ENCODE data around the gene RERE. TPM values are rescaled to one million over a fixed set of nuclear protein-coding genes. Genes with fewer than 3 reads are reported as not detected.

The RERE gene
- polyA plus RNA-seq, 1 of the 3 experiments (the other 2 are of a cell fraction), result 8.1 TPM

DNA sequence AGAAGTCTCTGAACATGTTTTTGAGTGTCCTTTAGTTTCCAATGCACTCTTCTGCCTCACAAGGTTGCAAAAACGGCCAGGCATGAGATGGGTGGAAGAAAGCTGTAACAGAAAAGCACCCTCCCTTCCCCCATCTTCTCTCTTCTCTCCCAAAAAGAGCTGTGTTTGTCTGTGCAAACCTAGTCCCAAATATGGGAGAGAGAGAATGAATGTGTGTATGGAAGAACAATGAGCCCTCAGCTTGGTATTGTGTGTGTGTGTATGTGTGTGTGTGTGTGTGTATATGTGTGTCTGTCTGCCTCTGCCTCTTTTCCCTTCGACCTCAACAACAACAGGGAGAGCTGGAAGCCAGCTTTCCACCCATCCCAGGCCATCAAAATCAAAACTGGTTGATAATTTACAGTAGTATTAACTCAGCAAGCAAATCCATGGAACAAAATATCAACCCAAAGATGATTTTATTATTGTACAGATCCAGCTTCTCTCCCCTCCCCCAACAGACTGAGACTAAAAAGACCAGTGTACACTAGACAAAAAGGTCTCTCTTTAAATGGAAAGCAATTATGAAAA is 1.8 kb downstream of the RERE start (continued):
- no peak for TF ChIP-seq CTCF (IDR thresholded peaks at IDR 0.05)
- TF ChIP-seq RCOR1 (IDR thresholded peaks at IDR 0.05; ENCODE audit: low read length), result no peak
- no peak for TF ChIP-seq TAF1 (IDR thresholded peaks at IDR 0.05; ENCODE audit: borderline replicate concordance, low read depth, low read length)
- no peak for TF ChIP-seq JUND (IDR thresholded peaks at IDR 0.05)
- TF ChIP-seq PBX3 (IDR thresholded peaks at IDR 0.05), result no peak
- no peak for TF ChIP-seq SMC3 (IDR thresholded peaks at IDR 0.05; ENCODE audit: low read depth, low read length)

DNA sequence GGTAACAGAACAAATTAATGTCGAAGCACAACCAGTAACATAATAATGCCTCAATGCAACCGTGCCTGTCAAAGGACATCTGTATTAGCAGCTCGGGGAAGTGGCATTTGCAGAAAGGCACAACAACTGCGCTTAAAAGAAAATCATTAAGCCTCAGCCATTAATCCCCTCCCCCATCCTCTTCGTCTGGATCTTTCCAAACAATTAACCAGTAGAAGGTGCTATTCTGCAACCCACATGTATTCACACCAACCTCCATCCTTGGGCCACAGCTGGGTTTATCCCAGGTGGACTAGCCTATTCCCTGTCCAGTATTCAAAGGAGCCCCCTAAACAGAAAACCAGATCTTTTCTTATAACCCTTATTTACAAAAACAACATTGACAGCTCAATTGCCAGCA is 2.6 kb downstream of the RERE start:
- H3K4me2 ChIP-seq, result peak overlapping the region; percentile 95; the same call in 1 of the 2 replicates
- peak; percentile 33 for DNase-seq
- no peaks in the 10 kb centered on the region; the same call in 1 of the 2 replicates for H4K20me1 ChIP-seq (ENCODE audit: insufficient read depth)
- H3K4me1 ChIP-seq (ENCODE audit: control insufficient read depth in 1 of 2, insufficient read depth in 2 of 2, low read depth in 1 of 2, low read length in 1 of 2), result peaks cover 12 to 20% of the 10 kb centered on the region in 2 experiments; a peak in 3 of 4 replicates
- ChIA-PET POLR2A (interaction anchor here (0.9 to 1.8 kb wide), 3 partner anchors 10 to 63 kb away, joined by 4 to 9 read pairs (median 4); partner anchors contain the start of gene ENO1), CTCF (interaction anchor here (0.6 to 3.5 kb wide), 15 partner anchors 9 to 390 kb away, joined by 3 to 23 read pairs (median 4); no protein-coding TSS in a partner anchor)
- peak; percentile 67 for TF ChIP-seq CHD2 (IDR thresholded peaks at IDR 0.05; ENCODE audit: low read length, partially characterized antibody)
- TF ChIP-seq TEAD4 (IDR thresholded peaks at IDR 0.05; ENCODE audit: borderline replicate concordance, insufficient read depth), result no peak
- no peak for TF ChIP-seq RFX5 (IDR thresholded peaks at IDR 0.05; ENCODE audit: low read length)
- peak; percentile 25; the same call in 1 of the 2 replicates for TF ChIP-seq MXI1 (IDR thresholded peaks at IDR 0.05; ENCODE audit: low read depth, low read length)
- TF ChIP-seq YY1 (IDR thresholded peaks at IDR 0.05; ENCODE audit: low read depth), result no peak
- TF ChIP-seq FOXJ3 (CRISPR knock-in tag; IDR thresholded peaks at IDR 0.05), result no peak
- no peak for TF ChIP-seq NFIC (IDR thresholded peaks at IDR 0.05; ENCODE audit: borderline replicate concordance)
- no peak for TF ChIP-seq MAX (IDR thresholded peaks at IDR 0.05; ENCODE audit: low read depth)
- no peak for TF ChIP-seq USF2 (IDR thresholded peaks at IDR 0.05; ENCODE audit: borderline replicate concordance, low read depth, low read length)
- no peak for TF ChIP-seq POLR2AphosphoS5 (IDR thresholded peaks at IDR 0.05; ENCODE audit: low read depth, low read length)
- no peak for TF ChIP-seq EP300 (IDR thresholded peaks at IDR 0.05; ENCODE audit: borderline replicate concordance in 1 of 2, low read depth in 1 of 2, low read length in 1 of 2)
- TF ChIP-seq TAF1 (IDR thresholded peaks at IDR 0.05; ENCODE audit: borderline replicate concordance, low read depth, low read length), result no peak
- no peak for TF ChIP-seq CTCF (IDR thresholded peaks at IDR 0.05)
- no peak for TF ChIP-seq RXRA (IDR thresholded peaks at IDR 0.05; ENCODE audit: borderline replicate concordance, low read depth)
- TF ChIP-seq FOXM1 (IDR thresholded peaks at IDR 0.05; ENCODE audit: low read depth), result no peak
- TF ChIP-seq RCOR1 (IDR thresholded peaks at IDR 0.05; ENCODE audit: low read length), result no peak
- TF ChIP-seq SMC3 (IDR thresholded peaks at IDR 0.05; ENCODE audit: low read depth, low read length), result no peak
- TF ChIP-seq SIN3A (IDR thresholded peaks at IDR 0.05; ENCODE audit: borderline replicate concordance, low read depth, low read length), result no peak
- TF ChIP-seq RAD21 (IDR thresholded peaks at IDR 0.05; ENCODE audit: low read length), result peak; percentile 43; the same call in 1 of the 2 replicates
- H3K4me3 ChIP-seq (ENCODE audit: low read depth in 2 of 2, low read length in 1 of 2), result no peak overlapping the region; a peak in 1 of 4 replicates
- no peak overlapping the region for H2AFZ ChIP-seq (ENCODE audit: low read depth)
- no peak overlapping the region for H3K9ac ChIP-seq
- 62% methylated on average over 5 of the region's 5 CpGs for WGBS (ENCODE audit: low lambda C conversion rate)
- peaks cover 74% of the 10 kb centered on the region for H3K79me2 ChIP-seq (ENCODE audit: insufficient read depth)
- peaks cover 26% of the 10 kb centered on the region for H3F3A ChIP-seq (replicated peaks; ENCODE audit: insufficient read depth)
- H3K9me2 ChIP-seq, result no peaks in the 10 kb centered on the region
- no peaks in the 10 kb centered on the region for H3K9me3 ChIP-seq
- H3K27me3 ChIP-seq (ENCODE audit: insufficient read depth), result no peaks in the 10 kb centered on the region
- H3K36me3 ChIP-seq (replicated peaks in 1 of 2; ENCODE audit: control insufficient read depth in 1 of 2, insufficient read depth in 2 of 2, low read length in 1 of 2), result no peaks in the 10 kb centered on the region
- peak overlapping the region in 1 of 2 experiments; percentile 95; a peak in 2 of 4 replicates for H3K27ac ChIP-seq (ENCODE audit: low read depth in 2 of 2, low read length in 1 of 2)

Data from SK-N-SH (cell line).